NCI-H146 treated with DMSO at 0.1 percent for 48 hours (cell line): ENCODE measurements around the gene MACROD1.
"Not testable (repeated sequence)": the region's sequence is repeated elsewhere in the genome, so short reads cannot be mapped to it uniquely, and the experiment has no call there.

ENCODE experiments used
- DNase-seq: peaks from one replicate; lab custom pipeline; 2025; ENCODE audit not compliant: unreplicated experiment; lab: John Stamatoyannopoulos, UW

The MACROD1 gene

DNA sequence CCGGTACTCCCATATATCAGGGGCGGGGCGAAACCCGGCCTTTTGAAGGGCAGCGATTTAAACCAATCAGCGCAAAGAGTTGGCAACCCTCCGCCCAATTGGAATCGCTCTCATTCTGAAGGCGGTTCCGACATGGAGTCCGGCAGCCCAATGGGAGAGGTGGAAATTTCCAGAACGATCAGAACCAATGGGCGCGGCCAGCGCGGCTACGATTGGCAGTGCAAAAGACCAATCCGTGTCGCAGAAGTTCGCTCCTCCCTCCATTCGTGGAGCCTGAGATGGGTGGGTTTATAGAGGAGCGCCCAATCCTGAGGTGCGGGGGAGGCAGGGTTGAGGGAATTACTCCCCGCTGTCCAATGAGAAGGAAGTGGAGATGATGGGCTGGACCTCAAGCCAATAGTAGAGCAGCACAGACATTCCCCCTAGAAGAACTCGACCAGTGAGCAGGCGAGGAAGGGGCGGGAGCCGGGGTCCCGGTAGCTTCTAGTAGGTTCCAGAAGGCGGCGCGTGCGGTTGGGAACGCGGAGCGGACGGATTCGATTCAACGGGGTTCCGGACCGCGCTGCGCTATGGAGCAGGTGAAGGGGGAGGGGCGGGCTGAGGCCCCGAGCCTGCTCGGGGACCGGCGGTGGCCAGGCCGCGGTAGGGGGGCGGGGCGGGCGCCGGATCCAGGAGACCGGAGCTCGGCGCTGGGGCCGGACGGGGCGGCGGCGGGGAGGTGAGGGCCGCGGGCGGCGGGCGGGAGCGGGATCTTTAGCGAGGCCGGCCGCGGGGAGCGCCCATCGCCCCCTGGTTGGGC, 20.0 kb upstream of the MACROD1 start, which contains the start of gene STIP1:
Gene STIP1, plus strand, starts transcription at position 479 of the 799 bp plus-strand sequence. Its CDS starts 91 bp downstream, at position 570.
- DNase-seq: peak; percentile 99

DNA sequence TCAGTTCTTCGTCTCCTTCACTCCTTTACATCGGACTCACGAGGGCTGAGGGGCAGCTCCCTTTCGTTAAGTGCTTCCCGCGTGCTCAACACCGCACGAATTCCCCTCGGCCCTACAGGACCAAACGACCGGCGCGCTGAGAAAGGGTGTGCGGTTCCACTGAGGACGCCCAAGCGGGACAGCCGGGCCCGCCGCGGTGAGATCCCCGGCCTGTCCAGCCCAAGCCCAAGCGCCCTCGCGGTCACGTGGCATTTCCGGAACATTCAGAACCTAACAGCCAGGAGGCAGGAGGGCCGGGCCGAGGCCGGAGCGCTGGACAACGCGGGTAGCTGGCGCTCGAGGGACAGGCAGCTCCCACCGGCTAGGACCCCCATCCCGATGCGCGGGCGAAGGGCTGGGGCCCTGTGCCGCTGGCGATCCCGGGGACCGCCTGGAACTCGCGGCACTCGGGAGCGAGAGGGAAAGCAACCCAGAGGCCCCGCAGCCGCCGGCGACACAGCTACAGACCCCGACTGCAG, 19.3 kb upstream of the MACROD1 start:
- peak; percentile 62 for DNase-seq

DNA sequence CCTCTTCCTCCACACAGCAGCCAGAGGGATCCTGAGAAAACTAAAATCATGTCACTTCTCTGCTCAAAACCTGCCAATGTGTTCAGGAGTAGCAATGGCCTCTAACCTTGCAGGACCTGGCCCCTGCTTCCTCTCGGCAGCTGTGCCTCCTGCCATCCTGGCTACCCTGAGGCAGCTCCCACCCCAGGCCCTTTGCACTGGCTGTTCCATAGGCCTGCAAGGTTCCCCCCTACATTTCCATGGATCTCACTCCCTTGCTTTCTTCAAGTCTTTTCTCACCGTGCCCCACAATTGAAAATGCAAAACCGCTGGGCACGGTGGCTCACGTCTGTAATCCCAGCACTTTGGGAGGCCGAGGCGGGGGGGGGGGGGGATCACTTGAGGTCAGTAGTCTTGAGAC, 18.0 kb upstream of the MACROD1 start:
- no peak for DNase-seq

DNA sequence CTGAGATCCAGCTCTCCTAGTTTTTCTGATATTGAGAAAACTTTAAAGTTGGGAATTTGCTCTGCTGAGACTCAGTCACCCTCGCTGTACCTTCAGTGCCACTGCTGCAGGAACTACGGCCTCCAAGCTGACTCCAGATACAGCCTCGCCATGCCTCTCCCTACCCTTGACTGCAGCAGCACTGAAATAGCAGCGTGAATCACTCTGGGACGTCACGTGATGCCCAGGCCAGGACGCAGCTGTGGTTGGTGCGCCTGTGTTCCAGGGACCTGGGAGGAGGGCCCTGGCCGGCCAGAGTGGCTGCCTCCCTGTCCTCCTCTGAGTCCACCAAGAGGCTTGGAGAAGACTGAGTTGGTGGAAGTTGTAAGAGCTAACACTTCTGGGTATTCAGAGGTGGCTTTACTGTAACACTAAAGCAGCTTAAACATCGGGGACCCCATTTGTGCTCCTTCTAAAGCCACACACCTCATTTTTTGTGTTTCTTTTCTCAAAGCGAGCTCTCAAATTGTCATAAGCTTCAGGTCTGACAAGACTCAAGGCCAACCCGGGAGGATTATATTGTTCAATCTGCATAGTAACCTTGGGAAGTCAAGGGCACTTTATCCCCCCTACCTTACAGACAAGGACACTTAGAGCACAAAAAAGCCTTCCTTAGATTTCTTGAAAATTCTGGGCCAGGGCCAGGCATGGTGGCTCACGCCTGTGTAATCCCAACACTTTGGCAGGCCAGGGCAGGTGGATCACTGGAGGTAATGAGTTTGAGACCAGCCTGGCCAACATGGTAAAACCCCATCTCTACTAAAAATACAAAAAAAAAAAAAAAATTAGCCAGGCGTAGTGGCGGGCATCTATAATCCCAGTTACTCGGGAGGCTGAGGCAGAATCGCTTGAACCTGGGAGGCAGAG, 15.8 kb upstream of the MACROD1 start:
- DNase-seq: no peak

DNA sequence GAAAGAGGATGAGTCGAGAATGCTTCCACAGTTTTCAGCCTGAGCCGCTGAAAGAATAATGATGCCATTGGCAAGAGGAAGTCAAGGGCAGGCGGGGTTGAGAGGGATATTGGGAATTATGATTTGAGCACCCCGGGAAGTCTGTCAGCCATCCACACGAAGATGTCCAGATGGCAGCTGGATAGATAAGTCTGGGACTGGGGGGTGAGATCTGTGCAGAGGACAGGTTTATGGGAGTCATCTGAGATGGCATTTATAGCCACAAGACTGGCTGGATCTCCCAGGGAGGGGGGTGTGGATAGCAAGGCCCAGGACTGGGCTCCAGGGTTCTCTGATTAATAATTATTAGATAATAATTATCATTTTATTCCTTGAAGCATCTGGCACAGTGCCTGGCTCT, 15.0 kb upstream of the MACROD1 start:
- no peak for DNase-seq

DNA sequence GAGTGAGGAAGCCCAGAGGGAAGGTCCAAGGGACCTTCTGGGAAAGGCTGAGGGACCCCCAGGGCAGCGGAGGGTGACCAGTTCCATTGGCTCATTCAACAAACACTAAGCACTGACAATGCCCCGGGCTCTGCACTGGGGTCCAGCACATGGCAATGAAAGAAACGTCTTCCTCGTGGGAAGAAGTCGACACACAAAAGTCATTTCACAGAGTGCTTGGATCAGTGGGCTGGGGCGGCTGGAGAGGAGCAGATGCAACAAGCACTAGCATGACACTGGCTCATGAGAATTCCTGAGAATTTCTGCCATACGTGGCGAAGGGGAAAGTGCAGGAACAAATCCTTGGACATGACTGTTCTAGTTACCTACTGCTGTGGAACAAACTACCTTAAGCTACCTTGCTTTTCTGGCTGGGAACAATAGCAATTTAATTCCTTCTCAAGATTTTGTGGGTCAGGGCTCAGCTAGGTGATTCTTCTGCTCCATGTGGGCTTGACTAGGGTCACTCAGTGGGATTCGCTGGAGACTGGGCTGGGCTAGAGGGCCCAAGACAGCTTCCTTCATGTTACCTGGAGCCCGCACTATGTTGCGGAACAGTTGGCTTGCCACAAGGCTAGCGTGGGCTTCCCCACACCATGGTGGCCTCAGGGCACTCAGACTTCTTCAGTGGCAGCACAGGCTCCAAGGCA, 13.2 kb upstream of the MACROD1 start:
- no peak for DNase-seq

DNA sequence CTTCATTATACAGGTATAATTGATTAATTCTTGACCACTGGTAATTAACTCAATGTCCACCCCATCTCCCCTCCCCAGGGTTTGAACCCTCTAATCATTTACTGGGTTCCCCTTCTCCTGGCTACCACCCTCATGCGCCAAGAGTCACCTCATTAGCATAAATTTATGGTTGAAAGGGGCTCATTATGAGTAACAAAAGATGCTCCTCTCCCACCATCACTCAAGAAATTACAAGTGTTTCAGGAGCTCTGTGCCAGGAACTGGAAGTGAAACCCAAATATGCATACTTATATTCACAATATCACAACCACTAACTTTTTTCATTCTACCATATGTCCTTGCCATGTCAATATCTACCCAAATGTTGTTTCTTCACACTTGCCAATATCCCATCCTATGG, 12.3 kb upstream of the MACROD1 start:
- no peak for DNase-seq

DNA sequence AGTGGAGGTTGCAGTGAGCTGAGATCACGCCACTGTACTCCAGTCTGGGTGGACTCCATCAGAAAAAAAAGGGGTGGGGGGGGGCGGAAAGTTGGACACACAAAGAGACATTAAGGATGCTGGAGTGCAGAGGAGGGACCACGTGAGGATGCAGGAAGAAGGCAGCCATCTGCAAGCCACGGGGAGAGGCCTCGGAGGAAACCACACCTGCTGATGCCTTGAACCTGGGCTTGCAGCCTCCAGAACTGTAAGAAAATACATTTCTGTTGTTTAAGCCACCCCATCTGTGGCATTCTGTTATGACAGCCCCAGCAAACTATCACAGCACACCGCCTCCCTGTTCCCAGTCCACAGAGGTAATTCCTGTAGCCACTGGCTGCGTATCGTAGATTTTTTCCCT, 10.8 kb upstream of the MACROD1 start:
- no peak for DNase-seq

DNA sequence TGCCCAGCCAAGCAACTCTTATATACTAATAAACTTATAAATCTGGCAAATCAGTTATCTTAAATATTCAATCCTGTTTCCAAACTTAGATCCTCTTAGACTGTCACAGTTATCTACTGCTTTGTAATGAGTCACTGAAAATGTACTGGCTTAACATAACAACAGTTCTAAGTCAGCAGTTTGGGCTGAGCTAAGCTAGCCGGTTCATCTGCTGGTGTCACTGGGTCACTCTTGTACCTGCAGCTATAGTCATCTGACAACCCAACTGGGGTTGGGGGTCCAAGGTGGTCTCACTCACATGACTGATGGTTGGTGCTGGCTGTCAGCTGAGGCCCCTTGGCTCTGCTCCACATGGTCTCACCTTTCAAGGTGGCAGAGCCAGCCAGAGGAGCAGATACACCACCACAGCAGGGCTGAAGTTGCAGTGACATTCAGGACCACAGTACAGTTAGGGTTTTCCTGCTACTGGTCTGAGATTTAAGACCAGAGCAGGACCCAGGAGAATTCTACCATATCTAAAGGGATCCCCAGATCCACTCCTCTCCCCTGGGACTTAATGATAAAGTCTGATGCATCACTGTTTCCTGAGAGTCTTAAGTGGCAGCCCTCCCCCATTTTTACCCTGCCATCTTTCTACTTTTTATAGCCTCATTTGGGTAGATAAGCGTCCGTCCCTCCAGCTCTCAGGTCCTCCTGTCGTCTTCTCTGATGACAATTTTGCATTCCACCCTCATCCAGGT, 7.9 kb upstream of the MACROD1 start:
- DNase-seq: no peak

DNA sequence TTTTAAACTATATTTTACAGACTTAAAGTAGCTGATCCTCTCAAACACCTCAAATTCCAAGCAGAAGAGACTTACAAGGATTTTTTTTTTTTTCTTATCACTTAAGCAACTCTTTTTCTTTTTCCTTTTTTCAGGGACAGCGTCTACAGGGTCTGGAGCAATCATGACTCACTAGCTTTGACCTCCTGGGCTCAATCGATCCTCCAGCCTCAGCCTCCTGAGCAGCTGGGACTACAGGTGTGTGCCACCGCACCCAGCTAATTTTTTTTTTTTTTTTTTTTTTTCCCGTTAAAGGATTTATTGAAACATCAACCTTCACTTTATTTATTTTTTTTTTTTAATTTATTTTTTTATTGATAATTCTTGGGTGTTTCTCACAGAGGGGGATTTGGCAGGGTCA, 4.5 kb upstream of the MACROD1 start:
- no peak for DNase-seq

DNA sequence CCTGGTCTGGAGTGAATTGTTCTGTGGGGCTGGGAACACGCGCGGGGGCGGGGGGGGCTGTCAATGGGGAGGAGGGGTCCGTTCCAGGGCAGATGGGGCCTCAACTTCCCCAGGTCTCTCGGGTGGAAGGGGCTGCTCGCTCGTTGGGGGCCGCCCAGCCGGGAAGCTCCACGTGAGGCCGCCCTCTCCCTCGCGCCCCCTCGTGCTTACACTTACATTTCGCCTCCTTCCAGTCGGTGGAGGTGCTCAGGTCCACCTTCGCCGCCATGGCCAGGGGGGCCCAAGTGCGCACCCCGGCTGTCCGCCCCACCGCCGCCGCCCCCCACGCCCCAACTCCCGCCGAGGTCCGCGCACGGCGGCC, 452 bp downstream of the MACROD1 start:
- no peak for DNase-seq

DNA sequence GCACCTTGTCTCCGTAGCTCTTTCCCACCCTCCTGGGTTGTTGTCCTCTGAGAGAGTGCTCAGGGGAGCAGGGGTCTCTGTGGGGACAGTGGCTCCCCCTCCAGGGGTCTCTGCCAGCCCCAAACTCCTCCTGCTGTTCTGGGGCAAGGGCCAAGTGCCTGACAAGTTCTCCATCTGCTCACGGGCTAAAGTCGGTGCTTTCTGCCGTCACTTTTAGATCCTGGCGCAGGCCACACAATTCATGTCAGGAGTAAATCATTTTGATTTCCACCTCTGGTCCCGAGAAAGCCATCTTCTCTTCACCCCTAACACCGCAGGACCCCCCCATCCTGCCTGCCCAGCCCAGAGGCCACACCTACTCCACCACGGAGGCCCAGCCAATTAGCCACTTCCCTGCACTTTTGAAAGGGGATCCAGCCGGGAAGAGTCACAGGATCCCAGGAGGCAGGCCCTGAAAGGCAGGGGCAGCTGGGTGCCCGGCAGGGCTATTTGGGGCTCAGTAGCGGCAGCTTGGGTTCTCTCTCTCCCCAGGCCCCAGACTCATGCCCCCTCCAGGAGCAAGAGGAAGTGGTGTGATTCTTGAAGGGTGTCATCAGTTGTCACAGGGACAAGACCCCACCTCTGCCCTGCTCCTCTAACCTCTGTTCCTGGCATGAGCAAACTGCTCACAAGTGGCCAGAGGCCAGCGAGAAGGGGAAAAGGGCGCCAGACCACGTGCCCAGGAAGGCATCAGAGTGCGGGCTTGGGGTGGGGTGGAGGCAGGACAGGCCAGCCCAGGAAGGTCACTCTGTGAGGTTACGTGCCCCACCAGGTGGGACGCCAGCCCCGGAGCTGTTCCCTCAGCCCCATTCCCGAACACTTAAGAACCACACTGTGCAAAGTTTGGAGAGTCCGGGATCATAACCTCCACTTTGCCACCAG, 1.3 kb downstream of the MACROD1 start:
- no peak for DNase-seq

DNA sequence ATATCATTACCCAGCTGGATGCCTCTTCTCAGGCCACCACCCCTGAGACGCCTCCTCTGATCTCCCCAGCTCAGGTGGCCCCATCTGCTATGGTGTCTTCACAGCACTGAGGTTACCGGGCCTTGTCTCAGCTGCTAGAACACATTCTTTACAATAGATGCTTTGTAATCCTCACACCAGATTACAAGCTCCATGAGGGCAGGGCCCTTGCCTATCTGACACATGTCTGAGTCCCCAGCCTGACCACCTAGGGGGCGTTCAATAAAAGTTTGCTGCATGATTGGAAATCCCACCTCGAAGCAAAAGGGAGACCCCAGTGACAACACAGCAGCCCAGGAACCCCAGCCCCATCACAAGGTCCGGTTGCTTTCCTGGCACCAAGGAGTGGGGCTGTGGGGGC, 2.0 kb downstream of the MACROD1 start:
- DNase-seq: no peak

DNA sequence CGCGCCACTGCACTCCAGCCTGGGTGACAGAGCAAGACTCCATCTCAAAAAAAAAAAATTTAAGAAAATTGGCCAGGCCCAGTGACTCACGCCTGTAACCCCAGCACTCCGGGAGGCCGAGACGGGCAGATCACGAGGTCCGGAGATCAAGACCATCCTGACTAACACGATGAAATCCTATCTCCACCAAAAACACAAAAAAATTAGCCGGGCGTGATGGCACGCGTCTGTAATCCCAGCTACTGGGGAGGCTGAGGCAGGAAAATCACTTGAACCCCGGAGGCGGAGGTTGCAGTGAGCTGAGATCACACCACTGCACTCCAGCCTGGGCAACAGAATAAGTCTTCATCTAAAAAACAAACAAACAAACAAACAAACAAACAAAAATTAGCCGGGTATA, 3.1 kb downstream of the MACROD1 start:
- not testable (repeated sequence) for DNase-seq

DNA sequence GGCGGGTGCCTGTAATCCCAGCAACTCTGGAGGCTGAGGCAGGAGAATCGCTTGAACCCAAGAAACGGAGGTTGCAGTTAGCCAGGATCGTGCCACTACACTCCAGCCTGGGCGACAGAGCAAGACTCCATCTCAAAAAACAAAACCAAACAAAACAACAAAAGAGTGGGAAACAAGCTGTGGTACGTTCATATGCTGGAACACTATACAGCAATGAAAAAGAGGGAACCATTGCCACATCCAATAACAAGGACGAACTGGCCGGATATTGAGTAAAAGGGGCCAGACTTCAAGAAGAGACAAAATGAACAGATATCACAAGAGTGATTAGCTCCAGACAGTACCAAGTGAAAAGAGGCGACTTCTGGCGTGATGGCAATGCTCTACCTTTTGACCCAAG, 4.9 kb downstream of the MACROD1 start:
- no peak for DNase-seq

DNA sequence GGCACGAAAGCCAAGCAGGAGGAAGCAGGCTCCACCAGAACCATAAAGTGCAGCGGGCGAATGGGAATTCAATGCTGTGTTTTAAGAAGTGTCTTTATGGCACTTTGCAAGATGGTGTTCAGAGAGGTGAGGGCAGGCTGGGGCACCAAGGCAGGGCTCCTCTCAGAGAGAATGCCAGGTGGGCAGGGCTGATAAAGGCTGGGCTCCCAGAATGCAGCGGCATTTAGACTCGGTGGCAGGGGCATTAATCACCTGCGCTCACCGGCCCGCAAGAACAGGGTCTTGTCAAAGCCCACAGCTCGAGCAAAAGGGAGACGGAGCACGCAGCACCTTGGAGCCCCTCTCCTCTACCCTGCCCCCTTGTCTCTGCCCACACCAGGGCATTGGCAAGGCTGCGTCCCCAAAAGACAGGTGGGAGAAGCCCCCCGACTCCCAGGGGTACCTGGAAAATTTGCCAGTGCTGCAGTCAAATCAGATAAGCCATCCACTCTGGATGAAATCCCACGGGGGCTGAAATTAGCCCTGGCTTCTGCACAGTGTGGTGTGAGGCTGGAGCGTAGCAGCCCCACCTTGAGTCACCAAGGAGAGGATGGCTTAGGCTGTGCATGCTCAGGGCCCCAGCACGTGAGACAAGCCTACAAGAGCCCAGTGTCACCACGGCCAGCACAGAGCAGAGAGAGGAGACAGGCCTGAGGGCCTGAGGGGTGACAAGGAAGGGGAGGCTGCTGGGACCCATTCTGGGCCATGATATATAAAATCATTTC, 8.1 kb downstream of the MACROD1 start:
- DNase-seq: no peak

DNA sequence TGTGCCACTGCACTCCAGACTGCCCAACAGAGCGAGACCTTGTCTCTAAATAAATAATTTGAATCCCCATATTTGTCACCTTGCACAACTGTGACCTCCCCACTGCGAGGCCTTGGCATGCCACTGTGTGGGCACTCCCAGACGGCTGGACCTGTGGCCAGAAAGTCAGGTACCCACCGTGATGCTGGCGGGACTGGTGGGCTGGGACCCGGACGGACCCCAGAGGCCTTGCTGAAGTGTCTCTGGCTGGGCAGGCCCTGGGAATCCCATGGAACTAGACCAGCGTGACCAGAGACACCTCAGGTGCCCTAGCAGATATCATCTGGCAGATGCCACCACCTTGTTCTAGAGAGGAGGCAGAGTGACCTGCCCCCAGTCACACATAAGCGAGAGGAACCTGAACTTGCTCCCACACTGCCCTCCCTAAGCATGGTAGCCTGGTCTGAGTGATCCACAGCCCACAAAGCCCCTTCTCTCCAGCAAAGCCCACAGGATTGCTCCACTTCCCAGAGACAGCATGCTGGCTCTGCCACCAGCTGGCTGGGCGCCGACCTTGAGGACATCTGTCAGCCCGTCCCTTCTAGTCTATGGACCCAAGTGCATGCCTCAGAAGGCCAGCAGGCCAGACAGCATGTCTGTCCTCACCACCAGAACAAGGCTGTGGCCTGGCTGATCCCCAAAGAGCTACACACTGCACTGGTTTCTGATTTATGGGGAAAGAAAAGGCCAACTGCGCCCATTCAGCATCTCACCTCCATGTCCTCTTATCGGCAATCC, 9.5 kb downstream of the MACROD1 start:
- no peak for DNase-seq

DNA sequence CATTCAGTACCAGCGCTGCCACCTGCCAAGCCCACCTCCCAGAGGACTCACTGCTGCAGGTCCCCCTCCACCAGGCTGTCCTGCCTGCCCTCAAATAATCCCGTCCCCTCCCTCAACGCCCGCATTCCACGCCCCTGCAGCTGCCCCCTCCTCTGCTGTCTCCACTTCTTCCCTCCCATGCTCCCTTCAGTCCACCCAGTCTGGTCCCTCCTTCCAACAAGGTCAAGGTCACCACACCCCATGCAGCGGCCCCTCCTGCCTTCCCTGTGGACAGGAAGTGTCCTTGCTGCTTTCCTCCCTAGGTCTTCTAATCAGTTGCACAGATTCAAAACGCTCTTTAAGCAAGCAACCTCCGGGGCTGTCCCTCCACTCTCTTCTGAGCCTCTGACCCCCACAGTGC, 12.1 kb downstream of the MACROD1 start:
- no peak for DNase-seq
